Breast epithelium (tissue), 3 donors: Measurements from ENCODE around the gene C6orf89.
A peak's percentile ranks its signal among the peaks of the same experiment; 100 is the strongest.

Source experiments
- POLR2A ChIP-seq: fragments of 450-650 bp; IDR thresholded peaks from one replicate; pipeline ENCODE4 v1.6.1; 2016; ENCODE audit warnings: antibody characterized with exemption, mild to moderate bottlenecking, moderate library complexity
- POLR2AphosphoS5 ChIP-seq, 3 donors: sonication (generic); formaldehyde crosslinking; IDR thresholded peaks; one replicate each; pipeline ENCODE4 v1.6.1; 2017; ENCODE audit warnings: antibody characterized with exemption in 3 of 3
- TF ChIP-seq, protein P1 (sequence below), 3 donors: fragments of 450-650 bp; IDR thresholded peaks; one replicate each; pipeline ENCODE4 v1.5.1; 2016 to 2017; ENCODE audit warnings: antibody characterized with exemption in 3 of 3, mild to moderate bottlenecking in 3 of 3, moderate library complexity in 3 of 3

DNA sequence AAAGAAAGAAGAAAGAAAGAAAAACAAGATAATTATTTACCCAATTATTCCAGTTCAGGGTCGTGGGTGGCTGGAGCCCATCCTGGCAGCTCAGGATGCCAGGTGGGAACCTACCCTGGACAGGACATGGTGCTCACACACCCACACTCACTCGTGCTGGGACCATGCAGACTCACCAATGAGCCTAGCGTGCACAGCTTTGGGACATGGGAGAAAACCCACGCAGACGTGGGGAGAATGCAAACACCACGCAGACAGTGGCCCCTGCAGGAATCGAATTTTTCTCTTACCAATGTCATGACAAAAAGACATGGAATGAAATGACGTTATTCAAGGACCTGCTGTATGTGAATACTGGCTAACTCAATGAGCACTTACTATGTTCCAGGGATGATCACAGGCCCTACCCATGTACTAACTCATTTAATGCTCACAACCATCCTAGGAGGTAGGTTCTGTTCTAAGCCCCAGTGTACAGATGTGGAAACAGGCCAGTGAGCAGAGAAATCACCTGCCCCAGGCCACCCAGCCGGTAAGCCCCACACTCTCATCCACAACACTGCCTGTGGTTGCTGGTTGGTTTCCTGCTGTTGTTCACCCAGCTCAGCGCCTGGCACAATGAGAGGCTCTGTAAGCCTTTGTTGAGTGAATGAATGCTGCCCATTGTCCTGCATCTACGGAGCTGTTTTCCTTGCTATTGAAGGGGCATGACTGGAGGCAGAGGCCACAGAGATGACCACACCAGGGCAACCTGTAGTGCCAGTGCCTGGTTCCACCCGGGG is 62.0 kb downstream of the C6orf89 start:
- TF ChIP-seq, protein P1, sequence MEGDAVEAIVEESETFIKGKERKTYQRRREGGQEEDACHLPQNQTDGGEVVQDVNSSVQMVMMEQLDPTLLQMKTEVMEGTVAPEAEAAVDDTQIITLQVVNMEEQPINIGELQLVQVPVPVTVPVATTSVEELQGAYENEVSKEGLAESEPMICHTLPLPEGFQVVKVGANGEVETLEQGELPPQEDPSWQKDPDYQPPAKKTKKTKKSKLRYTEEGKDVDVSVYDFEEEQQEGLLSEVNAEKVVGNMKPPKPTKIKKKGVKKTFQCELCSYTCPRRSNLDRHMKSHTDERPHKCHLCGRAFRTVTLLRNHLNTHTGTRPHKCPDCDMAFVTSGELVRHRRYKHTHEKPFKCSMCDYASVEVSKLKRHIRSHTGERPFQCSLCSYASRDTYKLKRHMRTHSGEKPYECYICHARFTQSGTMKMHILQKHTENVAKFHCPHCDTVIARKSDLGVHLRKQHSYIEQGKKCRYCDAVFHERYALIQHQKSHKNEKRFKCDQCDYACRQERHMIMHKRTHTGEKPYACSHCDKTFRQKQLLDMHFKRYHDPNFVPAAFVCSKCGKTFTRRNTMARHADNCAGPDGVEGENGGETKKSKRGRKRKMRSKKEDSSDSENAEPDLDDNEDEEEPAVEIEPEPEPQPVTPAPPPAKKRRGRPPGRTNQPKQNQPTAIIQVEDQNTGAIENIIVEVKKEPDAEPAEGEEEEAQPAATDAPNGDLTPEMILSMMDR (IDR thresholded peaks at IDR 0.05), result no peak
- TF ChIP-seq POLR2A, result no peak
- peak in 1 of 3 donors; percentile 48 for TF ChIP-seq POLR2AphosphoS5 (IDR thresholded peaks at IDR 0.05)
